HG02973 (cell line): ENCODE measurements around the gene DCC.

Source experiments
- ATAC-seq: cut with Tn5 transposase; IDR thresholded peaks from one replicate; pipeline ENCODE4 v1.9.1; 2021; ENCODE audit warnings: moderate library complexity; ENCODE audit not compliant: unreplicated experiment

Gene DCC

DNA sequence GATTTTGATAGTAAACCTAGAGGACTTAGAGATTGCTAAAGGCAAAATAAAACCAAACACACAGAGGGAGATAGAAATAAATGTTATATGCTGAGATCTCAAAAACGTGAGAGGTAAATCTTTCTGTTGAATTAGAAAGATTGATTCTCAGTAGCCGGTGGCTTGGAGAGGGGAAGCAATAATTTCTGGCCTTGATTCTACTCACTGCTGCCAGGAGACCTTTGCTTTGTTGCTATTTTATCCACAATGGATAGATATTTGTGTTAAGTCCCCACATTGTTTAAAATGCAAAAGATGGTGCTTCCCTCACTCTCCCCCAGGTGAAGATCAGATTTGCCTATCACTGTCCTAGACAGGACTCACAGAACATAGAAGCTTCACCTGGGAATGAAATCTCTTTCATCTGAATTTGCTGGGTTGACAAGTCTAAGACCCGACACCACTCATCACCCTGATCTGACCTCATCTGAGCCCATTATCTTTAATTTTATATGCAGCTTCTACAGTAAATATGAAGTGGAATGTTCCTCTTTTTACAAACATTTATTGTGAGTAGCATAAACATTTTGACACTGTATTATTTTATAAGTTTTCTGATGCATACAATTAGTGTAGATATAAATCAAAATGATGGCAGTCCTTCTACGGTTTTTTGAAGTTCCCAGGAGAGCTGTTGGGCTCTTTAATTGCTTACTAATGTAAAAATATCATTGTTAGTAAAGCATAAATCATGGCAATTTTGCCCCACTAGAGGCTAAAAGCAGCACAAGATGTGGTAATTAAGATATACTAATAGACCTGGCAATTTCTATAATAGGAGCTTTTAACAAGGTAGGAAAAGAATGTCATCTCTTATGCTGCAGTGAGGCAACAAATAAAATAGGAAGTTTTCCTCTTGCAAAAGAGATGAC lies 149.7 kb downstream of the DCC start:
- ATAC-seq = no peak

DNA sequence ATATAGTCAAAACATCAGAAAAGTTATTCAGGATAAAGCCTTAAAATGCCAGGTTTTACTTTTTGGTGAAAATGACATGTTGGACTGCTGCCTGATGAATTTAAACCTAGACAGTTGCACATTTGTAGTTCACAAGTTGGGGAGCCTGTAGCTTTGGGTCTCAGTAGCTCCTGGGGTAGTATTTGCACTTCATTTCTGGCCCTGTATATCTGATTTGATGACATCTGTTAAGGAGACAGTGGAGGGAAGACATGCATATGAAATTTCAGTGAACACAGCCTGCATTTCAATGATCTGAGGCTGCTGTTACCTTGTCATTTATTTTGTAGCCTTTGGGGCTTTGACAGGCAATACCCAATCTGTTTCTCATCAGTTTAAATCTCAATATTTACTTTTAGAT lies 156.4 kb downstream of the DCC start:
- ATAC-seq = no peak

DNA sequence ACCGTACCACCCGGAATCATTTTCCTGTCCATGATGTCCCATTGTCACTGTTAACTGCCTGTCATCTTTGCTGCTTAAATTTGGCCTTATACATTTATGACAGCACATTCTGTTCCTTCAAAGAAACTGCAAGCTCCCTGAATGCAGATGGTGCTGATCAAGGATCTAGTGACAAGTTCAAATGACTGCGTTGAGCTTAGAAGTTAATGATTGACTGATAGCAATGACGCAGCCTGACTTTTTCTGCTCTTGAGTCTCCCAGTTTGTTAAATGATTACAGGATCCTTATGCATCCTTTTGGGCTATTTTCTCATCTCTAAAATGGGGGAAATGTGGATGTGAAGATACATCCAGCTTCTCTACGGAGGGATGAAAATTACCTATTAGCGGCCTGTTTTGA lies 159.0 kb downstream of the DCC start:
- ATAC-seq = no peak

DNA sequence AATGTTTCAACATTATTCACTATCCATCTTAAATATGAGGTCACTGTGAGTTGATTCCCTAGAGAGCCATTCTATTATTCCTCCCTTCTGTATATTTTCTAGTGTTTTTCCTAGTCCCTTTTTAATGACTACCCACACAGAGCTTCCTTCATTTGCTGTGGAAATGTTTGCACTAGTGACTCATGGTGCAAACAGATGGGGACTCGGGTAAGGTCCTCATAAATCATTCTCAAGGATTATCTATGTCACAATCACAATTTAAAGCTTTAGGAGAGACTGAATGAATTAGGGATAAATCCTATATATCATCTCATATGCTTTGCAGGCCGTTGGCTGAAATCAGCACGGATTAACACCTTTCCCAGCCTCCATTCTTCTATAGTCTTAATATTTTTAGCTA lies 159.6 kb downstream of the DCC start:
- ATAC-seq = no peak

DNA sequence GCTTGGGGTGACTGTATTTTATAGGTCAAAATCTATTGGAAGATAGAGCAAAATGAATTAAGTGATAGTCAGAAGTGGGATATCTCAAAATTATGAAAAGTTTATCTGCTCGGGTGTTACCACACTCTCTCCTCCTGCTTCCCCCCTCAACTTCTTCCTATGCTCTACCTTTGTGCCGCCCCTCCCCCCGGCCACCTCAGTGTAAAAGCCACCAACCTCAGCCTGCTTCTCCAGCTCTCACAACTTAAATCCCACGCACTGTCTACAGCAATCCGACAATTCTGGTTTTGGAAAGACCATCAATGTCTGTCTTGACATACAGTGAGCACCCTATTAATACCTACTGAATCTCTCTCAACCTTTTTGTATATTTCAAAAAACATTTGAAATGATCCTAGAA lies 164.6 kb downstream of the DCC start:
- no peak for ATAC-seq

DNA sequence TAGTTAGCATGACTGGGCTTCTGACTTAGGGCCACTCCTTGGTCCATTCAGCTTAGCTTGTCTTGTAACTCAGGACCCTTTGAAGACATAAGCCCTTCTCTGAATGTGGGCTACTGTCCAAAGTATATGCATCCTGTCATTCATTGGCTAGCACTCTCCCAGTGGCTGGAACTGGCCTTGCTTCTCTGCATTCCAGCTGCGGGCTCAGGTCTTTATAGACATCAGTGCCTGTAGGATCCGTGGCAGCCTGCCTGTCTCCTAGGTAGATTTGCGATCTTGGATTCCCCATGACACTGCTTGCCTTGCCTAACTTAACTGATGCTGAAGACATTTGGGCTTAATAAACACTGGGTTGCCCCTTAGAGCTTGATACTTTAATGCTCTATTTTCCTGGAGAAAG lies 170.1 kb downstream of the DCC start:
- no peak for ATAC-seq

DNA sequence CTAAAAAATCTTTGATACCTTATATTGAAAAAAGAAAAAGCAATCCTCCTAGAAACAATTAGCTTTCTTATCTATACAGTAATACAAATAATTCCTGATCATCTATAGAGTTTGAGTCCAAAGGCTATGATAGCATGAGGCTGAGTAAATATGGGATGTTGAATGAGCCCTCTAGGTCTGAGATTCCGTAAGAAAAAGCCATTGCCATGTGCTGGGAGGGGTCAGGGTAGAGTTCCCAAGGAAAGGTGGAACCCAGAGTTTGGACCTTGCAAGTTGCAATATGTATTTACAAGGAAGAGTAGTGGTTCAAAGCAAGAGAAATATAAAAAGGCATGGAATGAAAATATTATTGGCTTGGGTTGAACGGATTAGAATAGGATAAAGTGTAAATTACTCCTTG lies 178.1 kb downstream of the DCC start:
- ATAC-seq = no peak

DNA sequence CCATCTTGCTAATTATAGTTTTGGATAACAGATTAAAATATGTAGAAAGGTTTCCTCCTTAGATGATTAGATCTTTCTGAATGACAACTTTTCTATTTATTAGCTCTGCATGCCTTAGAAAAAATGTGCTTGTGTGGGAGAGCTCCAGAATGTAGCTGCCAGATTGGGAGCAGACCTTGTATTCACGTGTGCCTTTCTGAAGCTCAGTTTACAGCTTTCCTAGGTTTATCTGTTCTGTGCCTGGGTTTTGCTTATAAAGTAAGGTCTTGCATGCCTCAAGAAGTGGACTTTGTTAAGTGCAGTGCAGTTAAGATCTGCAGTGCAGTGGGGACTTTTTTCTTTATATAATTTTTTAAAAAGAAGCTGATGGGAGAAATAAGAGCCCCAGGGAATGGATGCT lies 179.0 kb downstream of the DCC start:
- no peak for ATAC-seq

DNA sequence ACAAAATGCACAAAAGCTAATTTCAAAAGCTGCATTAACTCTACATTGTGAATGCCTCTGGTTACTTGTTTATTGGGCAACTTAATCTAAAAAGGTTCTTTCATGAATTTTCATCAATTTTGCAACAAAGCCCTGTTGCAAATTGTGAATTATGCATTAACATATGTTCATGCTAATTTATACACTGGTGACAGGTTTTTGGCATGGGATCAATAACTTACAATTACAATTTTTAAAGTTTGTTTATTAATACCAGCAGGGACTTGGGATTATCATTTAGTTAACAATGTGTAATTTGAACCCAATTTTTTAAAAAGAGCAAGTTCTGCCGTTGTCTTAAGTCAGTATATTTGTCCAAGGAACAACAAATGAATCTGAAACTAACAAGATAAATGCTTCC lies 183.6 kb downstream of the DCC start:
- no peak for ATAC-seq

DNA sequence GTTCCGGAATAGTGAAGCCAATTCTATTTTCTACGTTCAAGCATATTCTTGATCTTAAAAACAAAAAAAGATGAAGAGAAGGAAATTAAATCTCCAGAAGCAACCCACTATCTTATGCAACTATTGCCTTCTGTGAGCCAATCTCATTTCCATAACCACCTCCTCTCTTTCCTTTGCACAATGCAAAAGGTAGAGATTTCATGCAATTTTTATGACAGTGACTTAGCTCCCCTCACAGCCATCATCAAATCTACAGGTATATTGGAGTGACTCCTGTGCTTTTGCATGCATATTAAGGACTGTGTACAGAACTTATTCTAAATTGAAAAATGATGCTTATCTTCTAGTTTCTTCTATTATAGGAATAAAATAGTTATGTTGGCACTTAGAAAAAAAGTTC lies 191.8 kb downstream of the DCC start:
- ATAC-seq = no peak

DNA sequence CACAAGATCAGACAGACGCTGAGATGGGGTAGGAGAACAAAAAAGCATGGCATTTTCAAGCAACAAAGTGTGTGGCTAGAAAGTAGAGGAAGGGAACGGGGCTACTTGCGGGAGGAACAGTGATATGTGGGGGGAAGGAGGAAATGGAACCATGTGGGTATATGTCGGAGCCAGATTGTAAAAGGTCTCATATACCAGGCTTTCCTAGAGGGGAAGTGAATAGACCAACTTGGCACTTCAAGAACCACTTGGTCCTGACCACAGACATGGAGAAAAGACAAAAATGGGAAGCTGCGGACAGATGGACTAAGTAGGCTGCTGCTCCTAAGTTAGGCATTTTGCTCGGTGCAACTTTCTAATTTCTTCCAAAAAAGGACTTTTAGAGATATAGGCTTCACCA lies 196.0 kb downstream of the DCC start:
- no peak for ATAC-seq

DNA sequence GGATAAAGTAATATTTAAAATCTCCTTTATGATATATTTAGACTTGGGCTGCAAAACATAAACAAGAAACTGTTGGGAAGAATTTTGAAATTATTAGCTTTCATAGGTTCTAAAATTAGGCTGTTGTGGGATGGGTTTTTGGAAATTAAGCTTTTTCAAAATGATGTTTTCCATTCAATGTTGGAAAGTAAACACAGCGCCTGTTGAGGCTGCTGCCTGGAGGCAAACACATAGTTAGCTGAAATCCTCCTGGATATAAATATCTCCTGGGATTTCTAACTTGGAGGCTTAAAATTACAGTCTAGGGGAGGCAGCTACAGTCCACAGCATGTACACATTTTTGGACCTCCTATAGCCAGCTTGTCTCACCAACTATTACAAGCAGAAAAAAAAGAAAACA lies 197.3 kb downstream of the DCC start:
- no peak for ATAC-seq

DNA sequence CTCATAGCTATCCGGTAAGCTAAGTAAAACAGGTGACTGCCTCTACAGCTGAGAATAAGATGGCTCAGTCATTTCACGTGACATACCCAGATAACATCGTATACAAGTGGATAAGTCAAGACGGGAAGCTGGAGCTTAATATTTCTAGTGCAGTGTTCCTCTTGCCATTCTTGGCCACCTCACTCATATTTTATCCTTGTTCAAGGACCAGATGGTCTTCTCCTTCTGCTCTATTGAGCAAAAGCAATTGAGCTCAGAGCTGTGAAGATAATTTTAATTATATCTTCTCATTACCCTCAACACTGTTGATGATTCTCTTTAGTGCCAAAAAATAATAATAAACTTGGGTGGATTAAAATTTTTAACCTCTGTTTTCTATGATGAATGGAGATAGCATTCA lies 201.1 kb downstream of the DCC start:
- ATAC-seq = no peak

DNA sequence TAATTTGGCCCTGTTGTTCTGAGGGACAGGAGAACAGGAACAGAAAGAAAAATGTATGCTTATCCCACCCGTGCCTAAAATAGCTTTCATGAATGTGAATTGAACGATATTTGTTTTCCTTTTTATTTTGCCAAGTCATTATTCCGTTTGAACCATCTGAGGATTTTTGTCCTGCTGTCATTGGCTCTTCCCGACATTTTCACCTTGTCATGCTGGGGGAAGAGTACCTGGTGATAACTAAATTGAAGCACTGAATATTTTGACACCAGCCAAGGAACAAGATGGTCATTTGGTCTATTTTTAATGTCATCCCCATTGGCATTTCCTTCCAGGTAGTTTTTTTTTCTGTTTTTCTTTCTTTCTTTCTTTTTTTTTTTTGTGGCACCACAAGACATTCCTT lies 204.1 kb downstream of the DCC start:
- no peak for ATAC-seq

DNA sequence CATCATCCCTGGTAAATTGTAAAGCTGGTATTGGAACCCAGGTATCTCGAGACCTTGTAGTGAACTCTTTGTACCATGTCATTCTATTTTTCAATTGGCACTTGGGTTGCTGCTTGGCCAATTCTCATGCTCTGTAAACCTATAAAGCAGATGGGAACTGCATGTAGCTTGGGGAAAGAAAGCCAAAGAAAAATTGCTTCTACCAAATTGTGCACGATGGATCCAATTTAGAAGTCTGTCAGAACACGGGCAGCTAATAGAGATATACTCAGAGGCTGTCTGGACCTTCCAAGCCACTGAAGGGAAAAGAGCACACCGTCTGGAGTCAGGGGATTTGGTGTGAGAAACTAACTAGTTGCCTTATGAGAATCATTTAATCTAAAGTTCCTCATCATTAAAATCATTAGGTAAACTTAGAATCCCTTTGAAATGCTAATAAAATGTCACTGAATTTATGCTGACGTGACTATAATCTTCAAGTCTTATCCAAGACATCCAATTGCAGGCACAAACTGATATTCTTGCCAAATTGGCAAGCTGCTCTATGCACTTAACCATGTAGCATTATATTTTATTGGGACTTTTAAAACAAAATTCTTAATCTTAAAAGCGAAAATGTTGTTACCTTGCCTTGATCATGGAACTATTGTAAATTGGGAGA lies 206.8 kb downstream of the DCC start:
- no peak for ATAC-seq

DNA sequence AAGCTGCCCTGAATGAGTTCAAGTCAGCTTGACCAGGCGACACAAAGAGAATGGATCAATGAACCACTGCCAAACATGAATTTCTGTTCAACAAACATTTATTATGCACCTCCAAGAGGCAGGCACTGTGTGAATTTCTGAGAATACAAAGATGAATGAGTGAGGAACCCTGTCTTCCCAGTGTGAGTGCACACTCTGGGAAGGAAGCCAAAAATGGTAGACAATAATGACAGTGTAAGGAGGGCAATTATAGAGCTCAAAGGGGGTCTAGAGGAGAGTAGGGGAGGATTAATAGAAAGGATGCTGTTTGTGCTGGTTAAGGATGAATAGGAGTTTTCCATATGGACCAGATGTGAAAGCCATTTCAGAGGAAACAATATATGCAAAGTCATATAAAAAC lies 213.4 kb downstream of the DCC start:
- no peak for ATAC-seq

DNA sequence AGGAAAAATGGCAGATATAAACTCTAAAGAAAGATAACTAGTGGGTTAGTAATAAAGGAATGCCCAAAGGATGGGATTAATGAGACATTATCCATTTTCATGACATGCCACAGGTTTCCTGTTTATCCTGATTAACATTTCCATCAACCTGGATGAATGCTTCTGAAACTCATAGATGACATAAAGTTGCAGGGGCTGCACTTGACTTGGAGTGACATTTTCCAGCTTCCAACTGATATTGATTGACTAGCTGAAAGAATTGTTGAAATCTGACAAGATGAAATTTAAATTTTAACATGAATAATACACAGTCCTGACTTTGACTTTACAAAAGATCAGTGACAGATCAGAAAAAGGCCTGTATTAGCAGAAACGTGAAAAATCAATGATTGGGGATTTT lies 214.2 kb downstream of the DCC start:
- ATAC-seq = no peak

DNA sequence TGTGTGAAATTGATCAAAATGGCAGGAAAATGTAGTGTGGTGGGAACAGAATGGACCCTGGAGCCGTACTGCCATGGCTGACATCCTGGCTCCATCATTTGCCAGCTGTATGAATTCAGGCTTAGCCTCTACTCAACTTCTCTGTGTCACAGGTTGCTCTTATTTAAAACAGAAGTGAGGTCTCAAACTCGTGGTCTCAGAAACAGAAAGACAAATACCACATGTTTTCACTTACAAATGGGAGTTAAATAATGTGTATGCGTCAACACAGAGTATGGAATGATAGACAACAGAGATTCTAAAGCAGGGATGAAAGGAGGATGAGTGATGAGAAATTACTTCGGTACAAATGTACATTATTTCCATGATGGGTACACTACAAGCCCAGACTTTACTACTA lies 227.4 kb downstream of the DCC start:
- ATAC-seq = no peak

DNA sequence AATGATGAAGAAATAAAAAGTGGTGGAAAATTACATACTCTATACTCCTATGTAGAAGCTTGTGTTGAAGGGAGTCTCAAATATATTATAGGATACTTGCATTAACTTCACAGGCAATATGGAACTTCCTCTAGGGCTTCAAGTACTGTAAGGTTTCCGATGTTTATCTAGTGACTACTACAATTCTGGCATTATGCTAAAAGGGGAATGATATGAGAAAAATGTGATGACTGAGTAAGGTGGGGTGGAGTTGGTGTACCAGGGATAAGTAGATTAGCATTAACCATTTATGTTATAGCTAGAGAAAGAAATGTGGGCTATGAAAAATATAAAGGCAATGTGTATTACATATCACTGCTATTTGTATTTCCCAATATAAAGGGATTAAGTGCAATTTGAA lies 229.5 kb downstream of the DCC start:
- no peak for ATAC-seq

DNA sequence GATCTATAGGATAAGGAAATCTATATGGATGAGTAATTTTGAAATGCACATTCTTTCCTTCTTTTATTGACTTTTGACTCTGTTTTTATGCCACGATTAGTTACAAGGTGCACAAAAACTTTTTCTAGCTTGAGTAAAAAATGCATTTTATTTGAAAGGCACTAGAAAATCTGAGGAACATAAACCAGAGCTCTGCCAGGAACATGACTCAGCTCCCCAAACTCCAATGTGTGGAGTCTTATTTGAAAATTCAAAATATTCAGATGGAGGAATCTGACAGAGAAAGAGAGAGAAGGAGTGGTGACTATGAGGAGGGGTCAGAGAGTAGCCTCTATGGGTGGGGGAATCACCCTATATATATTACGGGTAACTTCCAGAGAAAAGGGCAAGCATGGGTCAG lies 231.0 kb downstream of the DCC start:
- no peak for ATAC-seq

DNA sequence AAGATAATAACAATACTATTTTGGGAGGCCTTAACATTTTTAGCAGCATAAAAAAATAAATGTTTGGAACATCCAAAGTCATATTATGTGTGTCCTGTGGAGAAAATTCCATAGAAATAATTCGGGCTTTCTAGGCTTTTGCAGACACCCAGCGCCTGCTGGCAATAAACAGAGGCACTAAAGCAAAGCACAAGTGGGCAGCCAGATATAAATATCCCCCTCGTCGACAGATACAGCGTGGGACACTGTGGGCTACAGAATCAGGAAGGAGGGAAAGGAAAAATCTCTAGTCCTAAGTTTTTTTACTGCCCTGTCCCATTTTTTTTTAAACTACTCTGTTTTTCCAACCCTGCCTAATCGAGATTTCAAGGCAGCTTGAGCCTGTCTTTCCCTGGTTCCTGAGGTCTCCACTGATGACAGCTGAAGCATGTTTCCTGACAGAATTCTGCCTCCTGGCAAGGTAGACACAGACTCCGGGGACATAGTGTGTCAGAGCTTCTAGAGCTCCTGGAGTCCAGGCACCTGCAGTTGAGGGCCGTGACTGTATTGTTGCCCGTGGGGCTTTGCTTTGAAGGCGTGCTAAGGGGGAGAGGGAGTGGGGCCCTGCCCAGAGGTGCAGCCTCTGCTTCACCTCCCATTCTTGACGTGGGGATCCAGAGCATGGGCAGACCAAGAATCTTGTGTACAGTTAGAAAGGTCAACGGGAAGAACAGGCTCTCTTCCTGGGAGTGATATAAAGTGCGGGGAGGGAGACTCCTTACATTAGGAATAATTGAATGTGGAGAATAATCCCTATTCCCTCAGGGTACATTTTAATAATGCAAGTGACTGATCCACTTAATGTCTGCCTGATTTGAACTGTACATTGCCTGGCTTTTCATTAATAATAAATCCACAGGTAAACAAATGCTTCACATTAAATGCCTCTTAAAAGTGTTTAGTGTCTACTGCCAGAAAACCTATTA lies 232.3 kb downstream of the DCC start:
- ATAC-seq = no peak

DNA sequence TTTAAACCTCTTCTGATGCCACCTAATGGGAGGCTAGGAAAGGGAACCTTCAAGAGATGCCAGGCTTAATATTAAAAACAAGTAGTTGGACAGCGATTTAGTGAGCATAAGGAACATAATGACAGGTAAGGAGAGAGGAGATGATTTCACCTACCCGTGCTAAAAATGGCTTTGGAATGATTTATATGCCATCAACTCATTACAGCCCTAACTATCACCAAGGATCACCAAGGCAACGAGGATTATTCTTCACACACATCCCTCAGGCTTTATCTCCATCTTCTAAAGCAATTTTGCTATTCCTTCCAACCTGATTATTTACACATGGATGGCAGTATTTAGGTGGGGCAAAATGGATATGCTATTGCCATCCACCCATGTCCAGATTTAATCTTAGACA lies 237.8 kb downstream of the DCC start:
- ATAC-seq = no peak
